ENCODE results near the gene DNAJB11. TPM values are rescaled to one million over a fixed set of nuclear protein-coding genes. Genes with fewer than 3 reads are reported as not detected.

Gene DNAJB11
- total RNA-seq, 2 donors from 2014 or later, result 34.9 to 42.5 TPM

GRCh38 chr3:186594591-186595113 lies 24.1 kb downstream of the DNAJB11 start:
- Histone ChIP-seq H3K4me1 (replicated peaks) (no peaks in the 10 kb centered on the region), H3K36me3 (no peaks in the 10 kb centered on the region), H3K4me3 (no peak overlapping the region), H3K27me3 (replicated peaks; ENCODE audit: insufficient read depth) (no peaks in the 10 kb centered on the region), H3K9me3 (no peaks in the 10 kb centered on the region), H3K27ac (no peak overlapping the region)
- 75% methylated on average over 6 of the region's 6 CpGs for WGBS
- intact Hi-C loops (cut with DNase I), result no loop called here
- DNase-seq (ENCODE audit: low spot score), result no peak
- no peak for TF ChIP-seq POLR2A (IDR thresholded peaks at IDR 0.05)
- TF ChIP-seq CTCF (IDR thresholded peaks at IDR 0.05), result no peak
- TF ChIP-seq POLR2AphosphoS5 (IDR thresholded peaks at IDR 0.05), result no peak

GRCh38 chr3:186596568-186597287 lies 26.2 kb downstream of the DNAJB11 start:
- intact Hi-C loops (cut with DNase I), result no loop called here
- no peaks in the 10 kb centered on the region for H3K4me1 ChIP-seq (replicated peaks)
- DNase-seq (ENCODE audit: low spot score), result no peak
- WGBS, result 48% methylated on average over 17 of the region's 17 CpGs
- no peak overlapping the region for H3K27ac ChIP-seq
- H3K4me3 ChIP-seq, result no peak overlapping the region
- TF ChIP-seq CTCF (IDR thresholded peaks at IDR 0.05) (no peak), POLR2AphosphoS5 (IDR thresholded peaks at IDR 0.05) (no peak), POLR2A (IDR thresholded peaks at IDR 0.05) (no peak)
- no peaks in the 10 kb centered on the region for H3K27me3 ChIP-seq (replicated peaks; ENCODE audit: insufficient read depth)
- H3K36me3 ChIP-seq, result no peaks in the 10 kb centered on the region
- no peaks in the 10 kb centered on the region for H3K9me3 ChIP-seq

- Histone ChIP-seq H3K4me3 (no peak overlapping the region), H3K4me1 (replicated peaks) (no peaks in the 10 kb centered on the region), H3K36me3 (no peaks in the 10 kb centered on the region), H3K27me3 (replicated peaks; ENCODE audit: insufficient read depth) (no peaks in the 10 kb centered on the region), H3K9me3 (no peaks in the 10 kb centered on the region), H3K27ac (no peak overlapping the region)
- 69% methylated on average over 11 of the region's 11 CpGs for WGBS
- DNase-seq (ENCODE audit: low spot score), result no peak
- intact Hi-C loops (cut with DNase I), result no loop called here
- TF ChIP-seq POLR2AphosphoS5 (IDR thresholded peaks at IDR 0.05) (no peak), CTCF (IDR thresholded peaks at IDR 0.05) (no peak), POLR2A (IDR thresholded peaks at IDR 0.05) (no peak)
Measured at GRCh38 chr3:186598108-186598784, 27.7 kb downstream of the DNAJB11 start.

GRCh38 chr3:186598794-186599141 lies 28.2 kb downstream of the DNAJB11 start:
- no peak overlapping the region for H3K4me3 ChIP-seq
- intact Hi-C loops (cut with DNase I), result no loop called here
- no peaks in the 10 kb centered on the region for H3K4me1 ChIP-seq (replicated peaks)
- H3K27me3 ChIP-seq (replicated peaks; ENCODE audit: insufficient read depth), result no peaks in the 10 kb centered on the region
- H3K36me3 ChIP-seq, result no peaks in the 10 kb centered on the region
- TF ChIP-seq POLR2A (IDR thresholded peaks at IDR 0.05) (no peak), CTCF (IDR thresholded peaks at IDR 0.05) (no peak), POLR2AphosphoS5 (IDR thresholded peaks at IDR 0.05) (no peak)
- H3K27ac ChIP-seq, result no peak overlapping the region
- no peak for DNase-seq (ENCODE audit: low spot score)
- no peaks in the 10 kb centered on the region for H3K9me3 ChIP-seq
- 87% methylated on average over 4 of the region's 4 CpGs for WGBS

All from prostate gland (tissue), 2 donors.